GM06990 (cell line): ENCODE data around the gene OSBP2.

Experiments
- DNase-seq: peaks from one replicate; pipeline ENCODE4 v3.0.0-alpha.2; 2011; ENCODE audit not compliant: insufficient read length; ENCODE audit errors: extremely low read depth
- H3K27me3 ChIP-seq: replicated peaks from 2 replicates; pipeline ENCODE4 v1.6.0; 2011; ENCODE audit warnings: low read length; ENCODE audit not compliant: control insufficient read depth, insufficient read depth
- H3K36me3 ChIP-seq: 2 replicates; pipeline ENCODE4 v1.5.1; 2011; ENCODE audit warnings: low read length; ENCODE audit not compliant: control insufficient read depth, insufficient read depth
- H3K4me3 ChIP-seq: replicated peaks from 2 replicates; pipeline ENCODE4 v1.5.1; 2011; ENCODE audit warnings: low read depth, mild to moderate bottlenecking, control low read depth, low read length
- TF ChIP-seq, protein P1 (sequence below): IDR thresholded peaks from 2 replicates; pipeline ENCODE4 v1.5.1; 2011; ENCODE audit warnings: low read length, control low read depth, mild to moderate bottlenecking, inconsistent platforms; ENCODE audit not compliant: insufficient read depth, poor library complexity, severe bottlenecking

The OSBP2 gene

GRCh38 chr22:30890686-30891442 is 196.2 kb downstream of the OSBP2 start:
- H3K4me3 ChIP-seq: no peak overlapping the region
- TF ChIP-seq, protein P1, sequence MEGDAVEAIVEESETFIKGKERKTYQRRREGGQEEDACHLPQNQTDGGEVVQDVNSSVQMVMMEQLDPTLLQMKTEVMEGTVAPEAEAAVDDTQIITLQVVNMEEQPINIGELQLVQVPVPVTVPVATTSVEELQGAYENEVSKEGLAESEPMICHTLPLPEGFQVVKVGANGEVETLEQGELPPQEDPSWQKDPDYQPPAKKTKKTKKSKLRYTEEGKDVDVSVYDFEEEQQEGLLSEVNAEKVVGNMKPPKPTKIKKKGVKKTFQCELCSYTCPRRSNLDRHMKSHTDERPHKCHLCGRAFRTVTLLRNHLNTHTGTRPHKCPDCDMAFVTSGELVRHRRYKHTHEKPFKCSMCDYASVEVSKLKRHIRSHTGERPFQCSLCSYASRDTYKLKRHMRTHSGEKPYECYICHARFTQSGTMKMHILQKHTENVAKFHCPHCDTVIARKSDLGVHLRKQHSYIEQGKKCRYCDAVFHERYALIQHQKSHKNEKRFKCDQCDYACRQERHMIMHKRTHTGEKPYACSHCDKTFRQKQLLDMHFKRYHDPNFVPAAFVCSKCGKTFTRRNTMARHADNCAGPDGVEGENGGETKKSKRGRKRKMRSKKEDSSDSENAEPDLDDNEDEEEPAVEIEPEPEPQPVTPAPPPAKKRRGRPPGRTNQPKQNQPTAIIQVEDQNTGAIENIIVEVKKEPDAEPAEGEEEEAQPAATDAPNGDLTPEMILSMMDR: peak; percentile 90
- no peak for DNase-seq
- H3K36me3 ChIP-seq: no peaks in the 10 kb centered on the region
- H3K27me3 ChIP-seq: no peaks in the 10 kb centered on the region; the same call in 1 of the 2 replicates

- Histone ChIP-seq H3K4me3 (no peak overlapping the region), H3K36me3 (no peaks in the 10 kb centered on the region), H3K27me3 (no peaks in the 10 kb centered on the region; the same call in 1 of the 2 replicates)
- no peak for DNase-seq
- TF ChIP-seq, protein P1: no peak
Measured at GRCh38 chr22:30891443-30891755, 196.7 kb downstream of the OSBP2 start.

- TF ChIP-seq, protein P1: no peak
- DNase-seq: no peak
- H3K4me3 ChIP-seq: no peak overlapping the region
- H3K36me3 ChIP-seq: no peaks in the 10 kb centered on the region
- no peaks in the 10 kb centered on the region; the same call in 1 of the 2 replicates for H3K27me3 ChIP-seq
Measured at GRCh38 chr22:30891781-30892180, 197.1 kb downstream of the OSBP2 start.

- Histone ChIP-seq H3K4me3 (no peak overlapping the region), H3K36me3 (no peaks in the 10 kb centered on the region), H3K27me3 (no peaks in the 10 kb centered on the region; the same call in 1 of the 2 replicates)
- no peak for DNase-seq
- TF ChIP-seq, protein P1: no peak
Measured at GRCh38 chr22:30892286-30892685, 197.6 kb downstream of the OSBP2 start.

GRCh38 chr22:30892731-30893221 is 198.1 kb downstream of the OSBP2 start:
- no peak overlapping the region for H3K4me3 ChIP-seq
- no peak for DNase-seq

More at GRCh38 chr22:30892731-30893221, 198.1 kb downstream of the OSBP2 start:
- no peaks in the 10 kb centered on the region for H3K36me3 ChIP-seq
- no peaks in the 10 kb centered on the region; the same call in 1 of the 2 replicates for H3K27me3 ChIP-seq
- TF ChIP-seq, protein P1: no peak
